IPS DF 4.7 (cell line): ENCODE measurements around the gene ETV2.
"Not testable (repeated sequence)": the region's sequence is repeated elsewhere in the genome, so short reads cannot be mapped to it uniquely, and the experiment has no call there.

Experiments used
- DNase-seq: peaks from one replicate; pipeline ENCODE4 v3.0.0-alpha.2; 2013; ENCODE audit warnings: low spot score; ENCODE audit errors: extremely low read depth

The ETV2 gene

DNA sequence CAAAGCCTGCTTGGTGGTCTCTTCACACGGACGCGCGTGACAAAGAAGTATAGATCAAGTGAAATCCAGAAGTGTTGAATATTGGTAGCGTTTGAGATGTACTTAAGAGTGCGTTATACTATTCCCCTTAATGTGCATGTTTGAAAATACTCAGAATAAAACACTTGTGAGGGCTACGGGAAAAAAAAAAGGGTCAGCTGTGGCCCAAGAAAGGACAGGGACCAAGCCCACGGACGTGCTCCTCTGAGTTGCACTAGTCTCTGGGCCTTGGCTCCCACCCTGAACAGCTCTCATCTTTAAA, 13.3 kb upstream of the ETV2 start:
- DNase-seq = no peak

DNA sequence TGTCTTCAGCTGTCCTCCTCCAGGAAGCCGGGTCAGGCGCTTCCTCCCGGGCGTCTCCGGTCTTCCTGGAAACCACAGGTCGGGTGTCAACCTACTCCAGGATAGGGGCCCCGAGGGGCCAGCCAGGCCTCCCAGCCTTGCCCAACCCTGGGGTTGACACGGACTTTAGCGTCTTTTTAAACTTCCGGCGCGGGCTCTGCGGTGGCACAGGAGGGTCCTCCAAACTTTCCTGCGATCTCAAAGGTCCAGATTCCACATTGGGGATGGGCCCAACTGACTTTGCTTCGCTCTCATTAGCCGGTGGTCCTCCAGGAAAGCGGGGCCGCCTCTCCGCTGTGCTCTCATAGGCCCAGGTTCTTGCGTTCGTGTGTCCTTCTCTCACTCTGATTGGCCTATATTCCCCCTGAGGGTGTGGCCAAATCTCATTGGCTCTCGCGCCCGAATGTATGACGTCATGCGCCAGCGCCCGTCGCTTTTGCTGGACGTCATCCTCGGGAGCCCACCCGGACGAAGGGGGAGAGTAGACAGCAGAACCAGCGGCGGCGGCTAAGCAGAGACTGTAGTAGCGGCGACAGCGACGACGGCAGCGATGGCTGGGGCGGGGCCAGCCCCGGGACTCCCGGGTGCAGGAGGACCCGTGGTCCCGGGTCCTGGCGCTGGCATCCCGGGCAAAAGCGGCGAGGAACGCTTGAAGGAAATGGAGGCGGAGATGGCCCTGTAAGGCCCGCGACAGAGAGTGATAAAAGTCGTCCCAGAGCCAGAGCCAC, 12.8 kb upstream of the ETV2 start, which contains the start of gene RBM42:
Gene RBM42 (plus strand): TSS at position 472 of the 767 bp plus-strand sequence. CDS start 118 bp downstream, at position 590.
- no peak for DNase-seq

DNA sequence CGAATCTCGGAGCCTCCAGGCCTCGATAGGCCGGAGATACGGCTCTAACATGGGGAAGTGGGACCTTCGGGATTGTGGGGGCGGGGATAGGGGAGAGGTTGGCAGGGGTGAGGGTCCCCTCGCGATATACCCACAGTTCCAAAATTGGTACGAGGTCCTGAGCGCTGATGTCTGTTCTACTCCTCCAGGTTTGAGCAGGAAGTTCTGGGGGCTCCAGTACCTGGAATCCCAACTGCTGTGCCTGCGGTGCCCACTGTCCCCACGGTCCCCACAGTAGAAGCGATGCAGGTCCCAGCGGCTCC, 12.3 kb upstream of the ETV2 start:
- DNase-seq = no peak

DNA sequence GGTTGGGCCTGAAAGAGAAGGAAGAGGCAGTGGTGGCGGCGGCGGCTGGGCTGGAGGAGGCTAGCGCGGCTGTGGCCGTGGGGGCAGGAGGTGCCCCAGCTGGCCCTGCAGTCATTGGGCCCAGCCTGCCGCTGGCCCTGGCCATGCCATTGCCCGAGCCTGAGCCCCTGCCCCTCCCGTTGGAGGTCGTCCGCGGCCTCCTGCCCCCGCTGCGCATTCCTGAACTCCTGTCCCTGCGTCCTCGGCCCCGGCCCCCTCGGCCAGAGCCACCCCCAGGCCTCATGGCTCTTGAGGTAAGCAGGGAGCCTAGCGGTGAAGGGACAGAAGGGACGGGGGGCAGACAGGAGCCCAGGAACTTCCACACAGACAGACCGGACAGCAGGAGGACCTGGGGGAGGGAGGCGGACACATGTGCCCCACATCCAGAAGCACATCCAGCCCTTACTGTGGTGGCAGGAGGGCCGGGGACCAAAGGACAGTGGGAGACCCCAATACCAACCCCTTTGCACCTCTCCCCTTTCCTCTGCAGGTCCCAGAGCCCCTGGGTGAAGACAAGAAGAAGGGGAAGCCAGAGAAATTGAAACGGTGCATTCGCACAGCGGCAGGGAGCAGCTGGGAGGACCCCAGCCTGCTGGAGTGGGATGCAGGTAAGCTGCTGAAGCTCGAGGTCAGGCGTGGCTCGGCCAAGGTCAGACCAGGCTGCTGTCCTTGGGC, 7.7 kb upstream of the ETV2 start:
- DNase-seq = no peak

DNA sequence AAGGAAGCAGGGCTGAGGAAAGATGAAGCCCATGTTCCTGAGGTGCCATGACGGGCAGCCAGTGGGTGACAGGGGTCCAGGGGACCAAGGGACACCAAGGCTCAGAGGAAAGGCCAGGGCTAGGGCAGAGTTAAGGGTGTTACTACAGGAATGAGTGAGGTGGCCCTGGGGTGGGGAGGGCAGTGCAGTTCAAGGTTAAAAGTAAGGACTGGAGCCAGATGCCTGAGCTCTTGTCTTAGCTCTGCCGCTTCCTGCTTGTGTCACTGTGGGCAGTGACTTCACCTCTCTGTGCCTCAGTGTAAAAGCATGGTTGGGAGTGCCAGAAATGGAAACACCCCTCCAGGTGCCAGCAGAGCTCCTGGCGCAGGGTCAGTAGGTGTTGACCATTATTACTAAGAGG, 4.9 kb upstream of the ETV2 start:
- DNase-seq = no peak

DNA sequence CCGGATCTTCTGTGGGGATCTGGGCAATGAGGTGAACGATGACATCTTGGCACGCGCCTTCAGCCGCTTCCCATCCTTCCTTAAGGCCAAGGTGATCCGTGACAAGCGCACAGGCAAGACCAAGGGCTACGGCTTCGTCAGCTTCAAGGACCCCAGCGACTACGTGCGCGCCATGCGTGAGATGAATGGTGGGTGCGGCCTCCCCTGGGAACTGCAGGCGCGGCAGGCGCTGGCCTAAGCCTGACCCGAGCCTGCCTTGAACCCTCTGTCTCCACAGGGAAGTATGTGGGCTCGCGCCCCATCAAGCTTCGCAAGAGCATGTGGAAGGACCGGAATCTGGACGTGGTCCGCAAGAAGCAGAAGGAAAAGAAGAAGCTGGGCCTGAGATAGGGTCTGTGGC, 4.4 kb upstream of the ETV2 start:
- no peak for DNase-seq

DNA sequence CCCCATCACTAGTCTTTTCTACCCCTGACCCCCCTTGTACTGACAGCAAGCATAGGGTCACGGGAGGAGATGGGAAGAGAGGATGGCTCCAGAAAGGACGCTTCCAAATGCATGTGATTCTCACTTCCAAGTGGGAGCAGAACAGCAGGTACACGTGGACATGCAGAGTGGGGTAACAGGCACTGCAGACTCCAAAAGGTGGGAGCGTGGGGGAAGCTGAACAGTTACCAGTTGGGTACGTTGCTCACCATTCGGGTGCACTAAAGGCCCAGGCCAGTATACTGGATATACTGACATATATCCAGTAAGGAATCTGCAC, 2.3 kb upstream of the ETV2 start:
- DNase-seq = no peak

DNA sequence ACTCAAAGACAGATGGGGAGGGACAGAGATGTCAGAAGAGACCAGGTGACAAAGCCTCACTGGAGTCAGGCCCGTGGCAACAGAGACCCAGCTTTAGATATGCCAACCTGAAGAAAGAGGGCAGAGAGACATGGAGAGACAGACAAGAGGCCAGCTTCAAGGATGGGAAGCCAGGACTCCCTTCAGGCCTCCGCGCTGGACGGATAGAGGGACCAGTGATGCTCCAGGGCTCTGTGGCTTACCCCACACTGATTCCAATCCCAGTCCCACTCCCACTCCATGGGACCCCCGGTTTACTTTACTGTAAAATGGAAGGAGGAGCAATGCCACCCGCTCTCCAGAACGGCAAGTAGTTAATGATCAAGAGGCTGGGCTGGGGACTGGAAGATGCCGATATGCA, 1.7 kb upstream of the ETV2 start:
- no peak for DNase-seq

DNA sequence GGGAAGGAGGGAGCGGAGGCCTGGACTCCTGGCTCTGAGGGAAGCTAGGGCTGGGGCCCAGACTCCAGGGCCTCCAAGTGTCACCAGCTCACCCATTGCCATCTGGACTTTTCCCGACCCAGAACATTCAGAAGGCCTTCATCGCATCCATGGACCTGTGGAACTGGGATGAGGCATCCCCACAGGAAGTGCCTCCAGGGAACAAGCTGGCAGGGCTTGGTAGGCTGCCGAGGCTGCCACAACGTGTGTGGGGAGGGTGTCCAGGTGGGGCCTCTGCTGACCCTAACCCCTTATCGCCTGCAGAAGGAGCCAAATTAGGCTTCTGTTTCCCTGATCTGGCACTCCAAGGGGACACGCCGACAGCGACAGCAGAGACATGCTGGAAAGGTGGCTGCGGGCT, 767 bp downstream of the ETV2 start:
- no peak for DNase-seq

DNA sequence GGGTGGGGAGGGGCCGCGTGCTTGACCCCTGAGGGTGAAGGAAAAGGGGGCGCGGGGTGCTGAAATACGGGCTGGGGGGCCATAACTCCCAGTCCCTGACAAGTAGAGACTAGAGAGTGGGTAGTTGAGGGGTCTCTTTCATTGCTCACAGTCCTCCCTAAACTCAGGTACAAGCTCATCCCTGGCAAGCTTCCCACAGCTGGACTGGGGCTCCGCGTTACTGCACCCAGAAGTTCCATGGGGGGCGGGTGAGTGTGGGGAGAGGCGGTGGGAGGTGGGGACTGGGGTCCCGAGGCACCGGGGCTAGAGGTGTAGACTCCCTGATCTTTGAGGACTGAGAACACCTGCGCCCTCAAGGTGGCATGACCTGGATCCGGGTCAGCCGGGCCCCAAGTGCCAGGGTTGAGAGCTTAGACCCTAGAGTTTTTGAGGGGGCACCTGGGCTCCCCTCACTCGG, 1.3 kb downstream of the ETV2 start:
- no peak for DNase-seq

DNA sequence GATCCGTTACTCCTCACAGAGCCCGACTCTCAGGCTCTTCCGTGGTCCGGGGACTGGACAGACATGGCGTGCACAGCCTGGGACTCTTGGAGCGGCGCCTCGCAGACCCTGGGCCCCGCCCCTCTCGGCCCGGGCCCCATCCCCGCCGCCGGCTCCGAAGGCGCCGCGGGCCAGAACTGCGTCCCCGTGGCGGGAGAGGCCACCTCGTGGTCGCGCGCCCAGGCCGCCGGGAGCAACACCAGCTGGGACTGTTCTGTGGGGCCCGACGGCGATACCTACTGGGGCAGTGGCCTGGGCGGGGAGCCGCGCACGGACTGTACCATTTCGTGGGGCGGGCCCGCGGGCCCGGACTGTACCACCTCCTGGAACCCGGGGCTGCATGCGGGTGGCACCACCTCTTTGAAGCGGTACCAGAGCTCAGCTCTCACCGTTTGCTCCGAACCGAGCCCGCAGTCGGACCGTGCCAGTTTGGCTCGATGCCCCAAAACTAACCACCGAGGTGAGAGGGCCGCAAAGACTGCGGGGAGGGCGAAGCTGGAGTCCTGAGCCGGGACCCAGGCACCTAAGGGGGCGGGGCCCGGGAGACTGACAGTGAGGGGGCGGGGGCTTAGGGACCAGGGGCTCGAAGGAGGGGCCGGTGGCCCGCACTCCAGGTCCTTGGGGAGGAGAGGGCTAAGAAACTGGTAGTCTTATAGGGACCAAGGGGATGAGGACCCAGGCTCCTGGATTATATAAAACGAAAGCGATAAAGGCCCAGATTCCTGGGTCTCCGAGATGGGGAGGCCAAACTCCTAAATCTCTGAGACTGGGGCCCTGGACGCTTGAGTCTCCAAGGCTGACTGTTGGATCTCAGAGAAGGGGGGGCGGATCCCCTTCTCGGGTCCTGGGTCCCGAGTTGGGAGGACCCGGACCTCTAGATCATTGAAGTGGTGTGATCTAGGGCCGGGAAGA, 2.0 kb downstream of the ETV2 start:
- no peak for DNase-seq

DNA sequence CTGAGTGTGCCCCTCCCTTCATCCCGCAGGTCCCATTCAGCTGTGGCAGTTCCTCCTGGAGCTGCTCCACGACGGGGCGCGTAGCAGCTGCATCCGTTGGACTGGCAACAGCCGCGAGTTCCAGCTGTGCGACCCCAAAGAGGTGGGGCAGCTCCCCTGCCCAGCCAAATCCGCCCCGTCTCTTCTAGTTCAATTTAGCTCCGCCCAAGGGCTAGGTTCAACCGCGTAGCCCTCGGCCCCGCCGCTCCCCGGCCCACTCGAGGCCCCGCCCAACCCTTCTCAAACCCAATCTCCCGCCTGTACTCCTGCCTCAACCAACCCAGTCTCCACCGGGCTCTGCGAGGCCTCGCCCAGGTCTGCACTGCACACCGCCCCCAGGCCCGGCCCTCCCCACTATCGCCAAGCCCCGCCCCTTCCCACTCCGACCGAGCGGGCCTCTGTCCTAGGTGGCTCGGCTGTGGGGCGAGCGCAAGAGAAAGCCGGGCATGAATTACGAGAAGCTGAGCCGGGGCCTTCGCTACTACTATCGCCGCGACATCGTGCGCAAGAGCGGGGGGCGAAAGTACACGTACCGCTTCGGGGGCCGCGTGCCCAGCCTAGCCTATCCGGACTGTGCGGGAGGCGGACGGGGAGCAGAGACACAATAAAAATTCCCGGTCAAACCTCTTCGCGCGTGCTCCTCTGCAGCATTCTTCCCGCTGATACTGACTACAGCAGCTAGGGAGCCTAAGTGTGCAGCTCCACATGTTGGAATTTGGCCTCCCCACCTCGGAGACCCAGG, 2.9 kb downstream of the ETV2 start:
- no peak for DNase-seq

DNA sequence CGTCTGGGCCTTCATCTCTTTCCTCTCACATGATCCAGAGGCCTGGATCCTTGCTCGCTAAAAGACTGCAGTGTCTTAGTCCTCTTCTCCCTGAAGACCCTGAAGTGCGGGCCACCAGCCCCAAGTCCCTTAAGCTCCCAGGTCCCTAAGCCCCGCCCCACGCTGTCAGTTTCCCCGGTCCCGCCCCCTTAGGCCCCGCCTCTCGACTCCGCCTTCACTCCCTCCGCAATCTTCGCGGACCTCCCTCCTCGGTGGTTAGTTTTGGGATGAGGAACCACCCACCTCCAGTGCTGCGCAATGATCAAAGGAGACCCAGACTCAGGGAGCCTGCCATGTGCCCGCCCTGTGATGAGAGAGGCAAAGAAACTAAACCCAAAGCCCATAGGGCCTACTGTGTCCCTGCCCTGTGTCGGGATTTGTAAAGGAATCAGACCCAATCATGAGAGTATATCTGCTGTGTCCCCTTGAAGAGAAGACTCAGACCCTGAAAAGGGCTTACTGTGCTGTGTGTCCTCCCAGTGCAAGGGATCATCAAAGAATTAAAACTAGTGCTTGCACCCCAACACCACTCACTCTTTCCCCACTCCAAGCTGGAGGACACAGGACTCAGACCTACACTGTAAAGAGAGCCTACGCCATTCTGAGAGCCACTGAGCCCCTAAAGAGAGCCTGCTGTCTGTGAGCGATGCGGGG, 3.6 kb downstream of the ETV2 start:
- no peak for DNase-seq

DNA sequence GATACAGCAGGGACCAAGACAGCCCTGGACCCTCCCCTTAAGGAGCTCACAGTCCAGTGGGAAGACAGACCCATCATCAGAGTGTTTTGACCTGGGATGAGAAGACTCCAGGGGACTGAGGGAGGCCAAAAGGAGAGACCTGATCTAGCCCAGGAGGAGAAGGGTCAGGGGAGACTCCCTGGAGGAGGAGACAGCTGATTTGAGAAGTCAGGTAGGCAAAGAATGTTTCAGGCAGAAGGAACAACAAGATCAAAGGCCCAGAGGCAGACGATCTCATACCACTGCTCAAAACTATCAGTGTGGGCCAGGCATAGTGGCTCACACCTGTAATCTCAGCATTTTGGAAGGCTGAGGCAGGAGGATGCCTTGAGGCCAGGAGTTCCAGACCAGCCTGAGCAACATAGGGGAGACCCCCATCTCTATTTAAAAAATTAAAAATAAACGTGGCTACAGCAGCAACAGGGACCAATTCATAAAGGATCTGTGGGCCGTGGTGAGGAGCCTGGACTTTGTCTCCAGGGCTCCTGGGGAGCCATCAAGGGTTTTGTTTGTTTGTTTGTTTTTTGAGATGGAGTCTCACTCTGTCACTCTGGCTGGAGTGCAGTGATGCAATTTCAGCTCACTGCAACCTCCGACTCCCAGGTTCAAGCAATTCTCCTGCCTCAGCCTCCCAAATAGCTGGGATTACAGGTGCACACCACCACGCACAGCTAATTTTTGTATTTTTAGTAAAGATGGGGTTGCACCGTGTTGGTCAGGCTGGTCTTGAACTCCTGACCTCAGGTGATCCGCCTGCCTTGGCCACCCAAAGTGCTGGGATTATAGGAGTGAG, 4.4 kb downstream of the ETV2 start:
- DNase-seq = no peak

DNA sequence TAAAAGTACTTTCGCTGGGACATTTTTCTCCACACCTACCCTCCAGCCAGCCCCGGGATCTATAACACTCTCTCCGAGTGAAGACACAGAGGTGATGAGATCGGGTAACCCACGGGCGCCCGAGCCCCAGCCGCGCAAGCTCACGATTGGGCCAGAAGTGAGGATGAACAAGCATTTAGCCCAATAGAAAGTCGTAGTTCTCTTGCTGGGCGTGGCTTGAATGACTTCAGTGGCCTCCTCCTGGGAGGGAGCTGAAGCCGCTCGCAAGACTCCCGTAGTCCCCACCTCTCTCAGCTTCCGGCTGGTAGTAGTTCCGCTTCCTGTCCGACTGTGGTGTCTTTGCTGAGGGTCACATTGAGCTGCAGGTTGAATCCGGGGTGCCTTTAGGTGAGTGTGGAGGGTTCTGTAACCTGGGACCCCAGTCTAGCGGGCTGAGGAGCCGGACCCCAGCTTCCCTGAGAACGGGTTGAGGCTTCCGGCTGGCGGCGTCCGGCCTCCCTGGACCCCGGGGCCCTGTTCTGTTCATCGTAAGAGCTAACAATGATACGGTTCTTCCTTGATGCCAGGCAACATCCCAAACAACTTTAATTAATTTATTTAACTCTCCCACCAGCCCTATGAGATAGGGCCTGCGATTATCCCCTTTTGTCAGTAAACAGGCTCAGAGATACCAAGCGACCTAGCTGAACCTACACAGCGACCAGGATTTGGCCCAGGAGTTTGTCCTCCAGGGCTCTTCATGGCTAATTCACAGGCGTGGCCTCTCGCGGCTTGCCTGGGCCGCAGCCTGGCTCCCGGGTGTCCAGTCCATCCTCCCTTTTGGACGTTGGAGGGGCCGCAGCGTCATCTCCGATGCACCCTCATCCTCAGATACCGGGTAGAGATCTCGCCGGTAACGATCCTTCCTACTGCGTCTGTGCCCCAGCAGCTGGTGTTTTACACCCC, 6.7 kb downstream of the ETV2 start, which contains the start of gene COX6B1:
Gene COX6B1 (plus strand): TSS at position 307 of the 945 bp plus-strand sequence. CDS start 2,921 bp downstream, outside the sequence.
- no peak for DNase-seq

DNA sequence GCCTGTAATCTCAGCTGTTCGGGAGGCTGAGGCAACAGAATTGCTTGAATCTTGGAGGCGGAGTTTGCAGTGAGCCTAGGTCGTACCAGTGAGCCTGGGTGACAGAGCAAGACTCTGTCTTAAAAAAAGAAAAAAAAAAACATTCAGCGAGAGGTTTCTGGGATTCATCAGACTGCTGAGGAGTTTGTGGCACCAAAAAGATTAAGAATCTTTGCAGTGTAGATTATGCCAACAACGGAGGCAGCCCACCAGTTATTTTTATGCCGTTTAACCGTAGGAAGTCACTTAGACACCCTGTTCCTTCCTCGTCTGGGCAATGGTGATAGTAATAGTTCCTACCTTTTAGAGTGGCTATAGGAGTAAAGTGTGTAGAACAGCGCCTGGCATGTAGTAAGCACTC, 9.0 kb downstream of the ETV2 start:
- DNase-seq = no peak

DNA sequence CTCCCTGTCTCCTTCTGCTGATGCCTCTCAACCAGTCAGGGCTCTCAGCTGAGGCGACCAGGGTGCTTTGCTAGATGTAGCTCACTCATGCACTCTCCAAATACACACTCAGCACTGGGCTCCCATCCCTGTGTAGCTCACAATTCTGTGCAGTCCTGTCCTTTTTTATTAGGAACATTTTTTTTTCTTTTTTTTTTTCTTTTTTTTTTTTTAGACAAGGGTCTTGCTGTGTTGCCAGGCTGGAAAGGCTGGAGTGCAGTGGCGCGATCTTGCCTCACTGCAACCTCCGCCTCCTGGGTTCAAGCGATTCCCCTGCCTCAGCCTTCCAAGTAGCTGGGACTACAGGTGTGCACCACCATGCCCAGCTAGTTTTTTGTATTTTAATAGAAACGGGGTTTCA, 13.3 kb downstream of the ETV2 start:
- DNase-seq = not testable (repeated sequence)

DNA sequence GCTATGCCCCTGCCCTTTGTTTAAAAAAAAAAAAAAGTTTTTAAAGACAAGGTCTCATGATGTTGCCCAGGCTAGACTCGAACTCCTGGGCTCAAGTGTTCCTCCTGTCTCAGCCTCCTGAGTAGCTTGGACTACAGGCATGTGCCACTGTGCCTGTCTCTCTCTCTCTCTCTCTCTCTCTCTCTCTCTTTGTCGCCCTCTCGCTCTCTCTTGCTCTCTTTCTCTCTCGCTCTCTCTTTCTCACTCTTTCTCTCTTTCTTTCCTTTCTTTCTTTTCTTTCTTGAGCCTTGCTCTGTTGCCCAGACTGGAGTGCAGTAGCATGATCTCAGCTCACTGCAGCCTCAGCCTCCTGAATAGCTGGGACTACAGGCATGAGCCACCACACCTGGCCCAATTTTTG, 14.1 kb downstream of the ETV2 start:
- DNase-seq = no peak

DNA sequence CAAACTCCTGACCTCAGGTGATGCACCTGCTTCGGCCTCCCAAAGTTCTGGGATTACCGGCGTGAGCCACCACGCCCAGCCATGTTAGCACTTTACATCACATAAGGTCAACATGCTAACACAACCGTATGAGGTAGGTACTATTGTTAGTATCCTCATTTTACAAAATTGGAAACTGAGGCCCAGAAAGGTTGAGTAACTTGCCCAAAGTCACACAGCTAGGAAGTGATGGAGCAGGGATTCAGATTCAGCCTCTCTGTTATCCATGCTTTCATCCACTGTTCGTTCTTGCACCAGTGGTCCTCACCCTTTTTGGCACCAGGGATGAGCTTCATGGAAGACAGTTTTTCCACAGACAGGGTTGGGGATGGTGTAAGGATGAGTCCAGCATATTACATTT, 15.2 kb downstream of the ETV2 start:
- DNase-seq = no peak
